Measurements from ENCODE around the gene RIPOR1.
"Not testable (repeated sequence)": the region's sequence is repeated elsewhere in the genome, so short reads cannot be mapped to it uniquely, and the experiment has no call there.

Gene RIPOR1

GRCh38 chr16:67528222-67528869, at the start of gene RIPOR1:
TSS of gene RIPOR1 (plus strand) at chr16:67528829. CDS start at chr16:67538447, 9,618 bp downstream.
- DNase-seq, result peak in 1 of 4 experiments; percentile 21

- peak; percentile 96 to 98 (median 98) for DNase-seq
Measured at GRCh38 chr16:67480833-67481560, 47.6 kb upstream of the RIPOR1 start, which contains the start of gene ATP6V0D1. TSS of gene ATP6V0D1 (minus strand) at chr16:67481157. CDS start at chr16:67481086, 71 bp downstream.

- DNase-seq, result peak in 1 of 4 experiments; percentile 15
Measured at GRCh38 chr16:67481561-67482232, 46.9 kb upstream of the RIPOR1 start.

- no peak for DNase-seq
Measured at GRCh38 chr16:67482233-67482924, 46.2 kb upstream of the RIPOR1 start.

GRCh38 chr16:67483150-67483549, 45.5 kb upstream of the RIPOR1 start, which contains the start of gene AGRP:
TSS of gene AGRP (minus strand) at chr16:67483547. CDS start at chr16:67483398, 149 bp downstream.
- no peak for DNase-seq

- DNase-seq, result no peak
Measured at GRCh38 chr16:67483731-67484525, 44.7 kb upstream of the RIPOR1 start.

- no peak for DNase-seq
Measured at GRCh38 chr16:67486805-67487204, 41.8 kb upstream of the RIPOR1 start.

- not testable (repeated sequence) for DNase-seq
Measured at GRCh38 chr16:67487561-67487960, 41.1 kb upstream of the RIPOR1 start.

- no peak for DNase-seq
Measured at GRCh38 chr16:67489401-67490083, 39.1 kb upstream of the RIPOR1 start.

- no peak for DNase-seq
Measured at GRCh38 chr16:67490335-67491096, 38.1 kb upstream of the RIPOR1 start.

- DNase-seq, result no peak
Measured at GRCh38 chr16:67499106-67499505, 29.5 kb upstream of the RIPOR1 start.

GRCh38 chr16:67504031-67505021, 24.3 kb upstream of the RIPOR1 start:
- peak in 2 of 4 experiments; percentile 28 to 43 for DNase-seq

GRCh38 chr16:67506468-67506867, 22.2 kb upstream of the RIPOR1 start:
- DNase-seq, result no peak

- no peak for DNase-seq
Measured at GRCh38 chr16:67509016-67509415, 19.6 kb upstream of the RIPOR1 start.

- DNase-seq, result not testable (repeated sequence)
Measured at GRCh38 chr16:67513892-67514291, 14.7 kb upstream of the RIPOR1 start.

- DNase-seq, result peak; percentile 39 to 66 (median 59)
Measured at GRCh38 chr16:67514382-67514828, 14.2 kb upstream of the RIPOR1 start.

- no peak for DNase-seq
Measured at GRCh38 chr16:67516296-67517154, 12.1 kb upstream of the RIPOR1 start.

GRCh38 chr16:67517155-67517445, 11.5 kb upstream of the RIPOR1 start:
- no peak for DNase-seq
